NCI-H2107 (cell line): ENCODE results near the gene APOC1.
"Not testable (repeated sequence)": the region's sequence is repeated elsewhere in the genome, so short reads cannot be mapped to it uniquely, and the experiment has no call there.

Source experiments
- DNase-seq: peaks from one replicate; lab custom pipeline; 2025; lab: John Stamatoyannopoulos, UW

Gene APOC1

GRCh38 chr19:44914433-44915206, at the start of gene APOC1:
TSS of gene APOC1 (plus strand) at chr19:44914608. CDS start at chr19:44914892, 284 bp downstream.
- peak; percentile 52 for DNase-seq

GRCh38 chr19:44865196-44865767, 49.1 kb upstream of the APOC1 start:
- DNase-seq, result no peak

GRCh38 chr19:44866664-44867063, 47.7 kb upstream of the APOC1 start:
- no peak for DNase-seq

- no peak for DNase-seq
Observed at GRCh38 chr19:44867578-44867977, 46.8 kb upstream of the APOC1 start.

GRCh38 chr19:44869733-44870470, 44.5 kb upstream of the APOC1 start:
- no peak for DNase-seq

GRCh38 chr19:44871809-44872208, 42.6 kb upstream of the APOC1 start:
- no peak for DNase-seq

GRCh38 chr19:44872661-44873060, 41.7 kb upstream of the APOC1 start:
- DNase-seq, result no peak

GRCh38 chr19:44874317-44874716, 40.1 kb upstream of the APOC1 start:
- DNase-seq, result no peak

- no peak for DNase-seq
Observed at GRCh38 chr19:44875666-44876451, 38.5 kb upstream of the APOC1 start.

- DNase-seq, result peak; percentile 12
Observed at GRCh38 chr19:44876930-44877535, 37.4 kb upstream of the APOC1 start.

- DNase-seq, result no peak
Observed at GRCh38 chr19:44878120-44878865, 36.1 kb upstream of the APOC1 start.

- no peak for DNase-seq
Observed at GRCh38 chr19:44879309-44880065, 34.9 kb upstream of the APOC1 start.

- DNase-seq, result no peak
Observed at GRCh38 chr19:44882063-44882462, 32.3 kb upstream of the APOC1 start.

GRCh38 chr19:44882619-44883397, 31.6 kb upstream of the APOC1 start:
- DNase-seq, result not testable (repeated sequence)

GRCh38 chr19:44883922-44884321, 30.5 kb upstream of the APOC1 start:
- DNase-seq, result no peak

- DNase-seq, result no peak
Observed at GRCh38 chr19:44884566-44884965, 29.8 kb upstream of the APOC1 start.

- DNase-seq, result no peak
Observed at GRCh38 chr19:44886141-44886540, 28.3 kb upstream of the APOC1 start.

- no peak for DNase-seq
Observed at GRCh38 chr19:44887648-44888047, 26.8 kb upstream of the APOC1 start.

GRCh38 chr19:44888335-44888734, 26.1 kb upstream of the APOC1 start:
- DNase-seq, result not testable (repeated sequence)
